NAMALWA (cell line): ENCODE results near the gene SLC15A2.
"Not testable (repeated sequence)": the region's sequence is repeated elsewhere in the genome, so short reads cannot be mapped to it uniquely, and the experiment has no call there.

Source experiments
- DNase-seq: peaks from one replicate; pipeline ENCODE4 v3.0.0-alpha.2; 2015; ENCODE audit warnings: low spot score

Gene SLC15A2

GRCh38 chr3:121926380-121926779, 32.2 kb downstream of the SLC15A2 start:
- no peak for DNase-seq

- DNase-seq = not testable (repeated sequence)
Observed at GRCh38 chr3:121938141-121938855, 44.1 kb downstream of the SLC15A2 start.

- DNase-seq = no peak
Observed at GRCh38 chr3:121941592-121941991, 47.4 kb downstream of the SLC15A2 start.

- no peak for DNase-seq
Observed at GRCh38 chr3:121942116-121942786, 48.0 kb downstream of the SLC15A2 start.

- DNase-seq = no peak
Observed at GRCh38 chr3:121943431-121943830, 49.2 kb downstream of the SLC15A2 start.

- no peak for DNase-seq
Observed at GRCh38 chr3:121948641-121949040, 54.4 kb downstream of the SLC15A2 start.

GRCh38 chr3:121951291-121951919, 57.2 kb downstream of the SLC15A2 start:
- DNase-seq = no peak

GRCh38 chr3:121956363-121956762, 62.2 kb downstream of the SLC15A2 start:
- no peak for DNase-seq

GRCh38 chr3:121957674-121958415, 63.6 kb downstream of the SLC15A2 start:
- no peak for DNase-seq

- DNase-seq = no peak
Observed at GRCh38 chr3:121958801-121959200, 64.6 kb downstream of the SLC15A2 start.

GRCh38 chr3:121961283-121961682, 67.1 kb downstream of the SLC15A2 start:
- DNase-seq = no peak

GRCh38 chr3:121962443-121962842, 68.2 kb downstream of the SLC15A2 start:
- no peak for DNase-seq

GRCh38 chr3:121963608-121964007, 69.4 kb downstream of the SLC15A2 start:
- no peak for DNase-seq

- no peak for DNase-seq
Observed at GRCh38 chr3:121969631-121970030, 75.4 kb downstream of the SLC15A2 start.

- no peak for DNase-seq
Observed at GRCh38 chr3:121970047-121970446, 75.8 kb downstream of the SLC15A2 start.

- no peak for DNase-seq
Observed at GRCh38 chr3:121974601-121975111, 80.5 kb downstream of the SLC15A2 start.

GRCh38 chr3:121975702-121976302, 81.6 kb downstream of the SLC15A2 start:
- DNase-seq = no peak

GRCh38 chr3:121976727-121977126, 82.5 kb downstream of the SLC15A2 start:
- DNase-seq = no peak

GRCh38 chr3:121979246-121979645, 85.0 kb downstream of the SLC15A2 start:
- DNase-seq = no peak

GRCh38 chr3:121979734-121980449, 85.7 kb downstream of the SLC15A2 start:
- DNase-seq = no peak

GRCh38 chr3:121980450-121980796, 86.2 kb downstream of the SLC15A2 start:
- no peak for DNase-seq
